Thyroid gland (tissue), 4 donors: Measurements from ENCODE around the gene KCNQ1.
A peak's percentile ranks its signal among the peaks of the same experiment; 100 is the strongest.

Source experiments
- POLR2A ChIP-seq, 2 donors: fragments of 450-650 bp; IDR thresholded peaks; one replicate each; pipeline ENCODE4 v1.6.1; 2017; ENCODE audit warnings: antibody characterized with exemption in 2 of 2, mild to moderate bottlenecking in 2 of 2, moderate library complexity in 1 of 2
- TF ChIP-seq, protein P1 (sequence below), 6 experiments: fragments of 200-600 bp in 3 of 6; fragments of 450-650 bp in 3 of 6; sonication (generic) in 3 of 6; IDR thresholded peaks; one replicate each; pipeline ENCODE4 v1.5.1; 2016 to 2019; ENCODE audit warnings: antibody characterized with exemption in 6 of 6, mild to moderate bottlenecking in 2 of 6, inconsistent platforms in 1 of 6, moderate library complexity in 1 of 6

DNA sequence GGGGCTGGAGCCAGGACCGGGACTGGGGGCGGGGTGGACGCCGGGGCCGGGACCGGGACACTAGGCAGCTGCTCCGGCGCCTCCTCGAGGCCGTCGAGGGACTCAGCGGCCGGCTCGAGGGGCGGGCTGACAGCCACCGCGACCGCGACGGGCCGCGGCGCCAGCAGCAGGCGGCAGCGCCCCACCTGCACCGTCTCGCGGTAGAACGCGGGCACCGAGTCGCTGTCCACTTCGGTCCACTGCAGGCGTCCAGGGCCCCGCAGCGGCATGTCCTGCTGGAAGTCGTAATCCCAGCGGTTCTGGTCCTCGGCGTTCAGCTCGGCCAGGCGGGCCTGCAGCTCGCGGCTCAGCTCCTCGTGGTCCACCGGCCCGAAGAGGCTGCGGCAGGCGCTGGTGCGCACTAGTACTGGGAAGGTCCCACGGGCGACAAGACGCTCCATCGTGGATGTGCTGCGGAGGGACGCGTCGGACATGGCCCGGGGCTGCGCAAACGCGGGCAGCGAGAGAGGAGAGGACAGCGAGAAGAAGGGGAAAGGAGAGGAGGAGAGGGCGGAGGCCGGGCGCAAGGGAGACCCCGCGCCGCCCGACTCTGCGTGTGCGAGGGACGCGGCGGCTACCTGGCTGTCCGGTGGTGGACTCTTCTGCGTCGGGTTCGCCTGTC is 440.3 kb downstream of the KCNQ1 start:
- no peak for TF ChIP-seq POLR2A (IDR thresholded peaks at IDR 0.05)
- TF ChIP-seq, protein P1, sequence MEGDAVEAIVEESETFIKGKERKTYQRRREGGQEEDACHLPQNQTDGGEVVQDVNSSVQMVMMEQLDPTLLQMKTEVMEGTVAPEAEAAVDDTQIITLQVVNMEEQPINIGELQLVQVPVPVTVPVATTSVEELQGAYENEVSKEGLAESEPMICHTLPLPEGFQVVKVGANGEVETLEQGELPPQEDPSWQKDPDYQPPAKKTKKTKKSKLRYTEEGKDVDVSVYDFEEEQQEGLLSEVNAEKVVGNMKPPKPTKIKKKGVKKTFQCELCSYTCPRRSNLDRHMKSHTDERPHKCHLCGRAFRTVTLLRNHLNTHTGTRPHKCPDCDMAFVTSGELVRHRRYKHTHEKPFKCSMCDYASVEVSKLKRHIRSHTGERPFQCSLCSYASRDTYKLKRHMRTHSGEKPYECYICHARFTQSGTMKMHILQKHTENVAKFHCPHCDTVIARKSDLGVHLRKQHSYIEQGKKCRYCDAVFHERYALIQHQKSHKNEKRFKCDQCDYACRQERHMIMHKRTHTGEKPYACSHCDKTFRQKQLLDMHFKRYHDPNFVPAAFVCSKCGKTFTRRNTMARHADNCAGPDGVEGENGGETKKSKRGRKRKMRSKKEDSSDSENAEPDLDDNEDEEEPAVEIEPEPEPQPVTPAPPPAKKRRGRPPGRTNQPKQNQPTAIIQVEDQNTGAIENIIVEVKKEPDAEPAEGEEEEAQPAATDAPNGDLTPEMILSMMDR (IDR thresholded peaks at IDR 0.05) = peak in 3 of 6 experiments; percentile 18 to 45 (median 44)
